CD4-positive, alpha-beta T cell treated with Interferon alpha-2 for 1 hour (primary cell): Measurements from ENCODE around the gene FBLIM1.

Experiments used
- DNase-seq, 2 donors: peaks; one replicate each; pipeline ENCODE4 v3.0.0-alpha.2; 2020 to 2022

The FBLIM1 gene

GRCh38 chr1:15748690-15749398, 9.8 kb upstream of the FBLIM1 start:
- no peak for DNase-seq

DNA sequence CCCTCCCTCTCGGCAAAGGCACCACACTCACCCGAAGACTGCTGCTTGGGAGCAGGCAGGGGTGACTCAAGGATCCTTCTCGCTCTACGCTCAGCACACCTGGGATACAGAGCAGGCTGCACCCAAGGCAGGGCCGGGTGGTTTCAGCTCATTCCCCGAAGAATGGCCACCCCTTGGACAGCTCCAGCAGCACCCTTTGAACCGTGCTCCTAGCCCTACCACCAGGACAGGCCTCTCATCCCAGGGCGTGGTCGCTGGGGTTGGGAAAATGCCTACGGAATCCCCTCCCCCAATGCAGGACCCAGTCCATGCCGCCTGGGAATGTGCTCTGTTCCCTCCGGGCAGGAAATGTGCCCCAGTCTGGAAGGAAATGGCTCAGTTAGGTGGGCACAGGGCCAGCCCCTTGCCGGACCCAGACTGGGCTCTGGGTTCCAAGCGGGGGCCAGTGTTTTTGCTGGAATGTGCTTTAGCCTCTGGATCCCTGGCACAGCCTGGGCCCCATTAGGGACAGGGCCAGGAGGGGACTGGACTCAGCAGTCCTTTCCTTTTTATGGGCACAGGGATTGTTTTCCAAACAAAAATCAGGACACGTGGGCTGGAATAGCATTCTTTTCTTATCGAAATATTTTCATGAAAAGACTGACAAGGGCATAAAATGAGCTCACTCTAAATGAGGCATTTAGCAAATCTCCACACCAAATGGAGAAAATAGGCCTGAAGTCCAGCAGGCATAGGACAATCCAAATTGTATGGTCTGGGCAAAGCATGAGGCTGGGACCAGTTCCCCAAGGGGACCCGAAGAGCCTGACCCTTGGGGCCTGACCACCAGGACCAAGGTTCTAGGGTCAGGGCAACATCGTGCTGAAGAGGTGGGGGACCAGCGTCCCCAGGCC, 8.9 kb upstream of the FBLIM1 start:
- no peak for DNase-seq

DNA sequence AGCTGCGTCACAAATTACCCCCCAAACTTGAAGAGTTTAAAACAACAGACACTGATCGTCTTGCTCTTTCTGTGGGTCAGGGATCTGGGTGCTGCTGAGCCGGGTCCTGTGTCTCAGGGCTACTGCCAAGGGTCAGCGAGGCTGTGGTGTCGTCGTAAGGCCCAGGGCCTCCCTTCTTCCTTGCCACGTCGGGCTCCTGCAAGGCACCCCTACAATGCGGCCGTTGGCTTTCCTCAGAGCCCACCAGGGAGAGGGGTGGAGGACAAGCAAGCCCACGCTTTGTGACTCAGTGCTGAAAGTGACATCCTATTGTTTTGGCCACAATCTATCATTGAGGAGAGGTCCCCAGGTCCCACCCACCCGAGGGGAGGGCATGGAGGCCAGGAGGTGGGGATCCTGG, 7.7 kb upstream of the FBLIM1 start:
- DNase-seq = no peak

DNA sequence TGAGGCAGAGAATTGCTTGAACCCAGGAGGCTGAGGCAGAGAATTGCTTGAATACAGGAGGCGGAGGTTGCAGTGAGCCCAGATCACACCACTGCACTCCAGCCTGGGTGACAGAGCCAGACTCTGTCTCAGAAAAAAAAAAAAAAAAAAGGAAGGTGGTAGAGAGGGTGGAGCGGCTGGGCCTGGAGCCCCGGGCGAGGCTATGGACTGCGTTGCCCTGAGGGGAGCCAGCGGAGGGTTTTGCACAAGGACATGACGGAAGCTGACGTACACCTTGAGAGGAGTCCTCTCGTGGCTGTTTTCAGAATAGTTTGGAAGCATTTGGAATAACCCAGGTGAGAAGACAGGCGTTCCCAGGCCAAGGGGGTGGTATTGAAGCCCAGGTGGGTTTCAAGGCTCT, 6.9 kb upstream of the FBLIM1 start:
- no peak for DNase-seq

DNA sequence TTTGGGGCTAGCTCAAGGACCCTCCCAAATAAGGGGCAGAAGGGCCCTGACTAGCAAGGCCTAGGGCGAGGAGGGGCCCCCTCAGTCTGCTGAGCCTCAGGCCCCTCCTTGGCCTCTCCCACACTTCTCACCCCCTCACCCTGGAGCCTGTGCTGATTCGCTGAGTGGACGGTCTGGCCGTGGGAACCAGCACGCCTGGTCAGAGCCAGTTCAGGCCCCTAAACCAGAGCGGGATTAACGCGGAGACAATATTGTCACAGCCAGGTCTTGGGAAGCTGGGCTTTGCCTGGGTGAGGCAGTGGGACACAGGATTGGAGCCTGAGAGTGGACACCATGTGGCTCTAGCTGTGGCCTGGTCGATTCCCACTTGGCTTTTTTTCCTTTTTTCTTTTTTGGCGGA, 4.8 kb upstream of the FBLIM1 start:
- no peak for DNase-seq

DNA sequence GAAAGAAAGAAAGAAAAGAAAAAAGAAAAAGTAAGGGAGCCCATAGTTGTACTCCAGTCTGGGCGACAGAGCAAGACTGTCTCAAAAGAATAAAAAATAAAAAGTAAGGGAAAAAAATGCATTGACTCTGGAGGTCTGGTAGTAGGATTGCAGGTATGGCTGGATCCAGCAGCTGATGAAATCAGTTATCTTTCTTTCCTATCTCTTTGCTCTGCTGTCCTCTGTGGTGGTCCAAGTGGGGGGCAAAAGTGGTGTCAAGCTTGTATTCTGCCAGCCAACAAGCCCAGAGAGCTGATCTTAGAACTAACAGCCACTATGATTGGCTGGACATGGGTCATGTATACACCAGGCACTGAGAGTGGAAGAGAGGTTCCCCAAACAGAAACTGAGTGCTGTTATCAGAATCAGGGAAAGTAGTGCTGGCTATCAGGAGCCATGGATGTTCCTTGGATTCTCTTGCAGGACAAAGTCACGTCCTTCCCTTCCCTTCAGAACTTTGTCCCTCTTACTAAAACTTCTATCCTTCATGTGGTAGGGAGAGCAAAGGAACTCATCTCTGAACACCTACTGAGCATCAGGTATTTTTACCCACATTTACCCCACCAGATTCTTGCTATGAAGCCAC, 3.5 kb upstream of the FBLIM1 start:
- DNase-seq = no peak

- DNase-seq = no peak
These were observed 3.0 kb upstream of the FBLIM1 start for GRCh38 chr1:15755646-15756040.

DNA sequence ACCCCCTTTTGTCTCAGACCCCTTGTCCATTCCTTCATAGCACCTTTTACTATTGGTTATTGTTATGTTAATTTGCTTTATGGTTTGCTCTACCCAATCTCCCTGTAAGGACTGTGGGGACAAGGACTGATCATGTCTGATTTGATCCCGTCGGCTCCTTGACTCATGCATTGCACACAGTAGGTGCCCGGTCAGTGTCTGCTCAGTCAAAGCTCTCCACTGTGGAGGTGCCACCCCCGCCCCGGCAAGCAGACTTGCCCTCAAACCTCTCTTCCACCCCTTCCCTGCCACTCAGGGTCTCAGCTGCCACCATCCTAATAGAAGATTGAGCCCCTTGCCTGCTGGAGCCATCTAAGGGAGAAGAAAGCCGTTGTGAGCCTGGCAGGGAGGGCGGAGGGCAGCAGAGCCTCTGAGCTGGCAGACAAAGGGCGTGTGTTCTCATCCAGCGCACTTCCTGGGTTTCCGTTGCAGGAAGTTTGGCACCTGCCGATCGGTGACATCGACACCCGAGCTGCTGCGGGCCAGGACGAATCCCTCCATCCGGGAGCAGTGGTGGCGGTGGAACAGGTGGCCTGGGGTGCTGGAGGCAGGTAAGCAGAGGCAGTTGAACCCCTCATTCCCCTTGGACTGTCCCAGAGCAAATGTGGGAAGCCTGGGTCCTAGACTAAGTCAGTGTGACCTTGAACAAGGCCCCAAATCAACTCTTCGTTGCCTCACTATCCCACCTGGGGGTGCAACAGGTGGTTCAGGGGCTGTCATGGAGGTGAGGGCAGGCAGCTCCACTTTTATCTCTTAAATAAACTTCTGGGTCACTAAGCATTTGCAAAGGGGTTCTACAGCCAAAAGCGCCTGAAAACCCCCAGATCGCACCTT, 2.2 kb upstream of the FBLIM1 start:
- no peak for DNase-seq

- no peak for DNase-seq
These were observed 1.5 kb upstream of the FBLIM1 start for GRCh38 chr1:15757016-15757543.

- no peak for DNase-seq
These were observed 836 bp upstream of the FBLIM1 start for GRCh38 chr1:15757575-15758342.

- no peak for DNase-seq
These were observed 512 bp downstream of the FBLIM1 start for GRCh38 chr1:15758953-15759661.

GRCh38 chr1:15760520-15761211, 2.1 kb downstream of the FBLIM1 start:
- no peak for DNase-seq

- no peak for DNase-seq
These were observed 3.0 kb downstream of the FBLIM1 start for GRCh38 chr1:15761366-15762128.

GRCh38 chr1:15762546-15762945, 4.0 kb downstream of the FBLIM1 start:
- DNase-seq = no peak

- DNase-seq = no peak
These were observed 5.7 kb downstream of the FBLIM1 start for GRCh38 chr1:15764269-15764764.

DNA sequence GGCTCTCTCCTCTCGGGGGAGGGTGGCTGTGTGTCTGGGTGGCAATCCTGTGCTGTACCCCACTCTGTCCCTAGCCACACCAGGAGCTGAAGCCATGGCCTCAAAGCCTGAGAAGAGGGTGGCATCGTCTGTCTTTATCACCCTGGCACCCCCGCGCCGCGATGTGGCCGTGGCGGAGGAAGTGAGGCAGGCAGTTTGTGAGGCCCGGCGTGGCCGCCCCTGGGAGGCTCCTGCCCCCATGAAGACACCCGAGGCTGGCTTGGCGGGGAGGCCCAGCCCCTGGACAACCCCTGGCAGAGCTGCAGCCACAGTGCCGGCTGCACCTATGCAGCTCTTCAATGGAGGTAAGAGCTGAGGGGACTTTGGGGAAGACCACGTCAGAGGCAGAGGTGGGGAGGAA, 6.3 kb downstream of the FBLIM1 start:
- no peak for DNase-seq

DNA sequence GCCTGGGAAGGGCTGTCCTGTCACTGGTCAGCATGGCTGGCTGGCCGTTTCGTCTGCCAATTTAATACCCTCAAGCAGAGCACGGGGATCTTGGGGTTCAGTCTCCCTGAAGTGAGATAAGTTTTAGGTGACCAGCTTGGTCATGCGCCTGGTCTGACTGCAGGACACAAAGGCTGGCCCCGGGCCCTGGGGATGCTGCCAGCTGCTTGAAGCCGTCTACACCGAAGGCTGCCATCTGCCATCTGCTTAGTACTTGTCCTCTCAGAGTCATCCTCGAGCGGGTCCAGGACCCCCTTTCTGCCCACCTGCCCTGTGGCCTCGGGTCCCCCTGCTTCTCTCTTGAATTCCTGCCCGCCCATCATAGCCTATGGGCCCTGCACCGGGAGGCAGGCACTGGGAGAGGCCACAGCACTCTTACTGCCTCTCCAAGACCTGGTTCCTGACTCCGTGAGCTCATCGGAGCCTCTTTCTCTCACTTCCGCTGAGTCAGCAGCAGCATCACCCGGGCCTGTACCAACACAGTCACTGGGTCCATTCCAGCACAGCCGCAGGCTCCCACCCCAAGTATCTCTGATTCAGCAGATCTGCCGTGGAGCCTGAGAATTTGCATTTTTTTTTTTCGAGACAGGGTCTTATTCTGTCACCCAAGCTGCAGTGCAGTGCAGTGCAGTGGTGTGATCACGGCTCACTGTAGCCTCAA, 7.0 kb downstream of the FBLIM1 start:
- DNase-seq = no peak

DNA sequence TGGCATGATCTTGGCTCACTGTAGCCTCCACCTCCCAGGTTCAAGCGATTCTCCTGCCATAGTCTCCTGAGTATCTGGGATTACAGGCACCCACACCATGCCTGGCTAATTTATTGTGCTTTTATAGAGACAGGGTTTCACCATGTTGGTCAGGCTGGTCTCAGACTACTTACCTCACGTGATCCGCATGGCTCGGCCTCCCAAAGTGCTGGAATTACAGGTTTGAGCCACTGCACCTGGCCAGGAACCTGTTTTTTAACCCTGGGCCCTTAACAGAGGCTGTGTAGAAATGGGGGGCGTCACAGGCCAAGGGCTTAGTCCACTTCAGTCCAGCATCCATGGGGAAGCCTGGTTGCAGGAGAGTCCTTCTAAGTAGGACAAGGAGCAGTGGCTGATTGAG, 9.3 kb downstream of the FBLIM1 start:
- no peak for DNase-seq

DNA sequence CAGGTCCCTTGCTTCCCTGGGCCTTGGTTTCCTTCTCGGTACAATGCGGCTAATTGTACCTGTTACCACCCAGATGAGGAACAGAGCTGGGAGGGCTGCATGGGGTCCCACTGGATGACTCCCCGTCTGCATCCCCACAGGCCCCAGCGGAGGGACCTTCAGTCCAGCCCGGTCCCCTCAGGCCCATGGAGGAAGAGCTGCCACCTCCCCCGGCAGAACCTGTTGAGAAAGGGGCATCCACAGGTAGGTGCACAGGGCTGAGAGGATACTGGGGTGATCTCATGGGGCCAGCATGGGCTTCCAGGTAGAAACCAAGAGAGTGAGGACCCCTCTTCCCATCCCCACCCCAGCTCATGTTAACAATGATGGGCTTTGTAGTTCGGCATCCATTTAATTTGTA, 9.8 kb downstream of the FBLIM1 start:
- no peak for DNase-seq
